ENCODE data around the gene HIKESHI.

The HIKESHI gene

DNA sequence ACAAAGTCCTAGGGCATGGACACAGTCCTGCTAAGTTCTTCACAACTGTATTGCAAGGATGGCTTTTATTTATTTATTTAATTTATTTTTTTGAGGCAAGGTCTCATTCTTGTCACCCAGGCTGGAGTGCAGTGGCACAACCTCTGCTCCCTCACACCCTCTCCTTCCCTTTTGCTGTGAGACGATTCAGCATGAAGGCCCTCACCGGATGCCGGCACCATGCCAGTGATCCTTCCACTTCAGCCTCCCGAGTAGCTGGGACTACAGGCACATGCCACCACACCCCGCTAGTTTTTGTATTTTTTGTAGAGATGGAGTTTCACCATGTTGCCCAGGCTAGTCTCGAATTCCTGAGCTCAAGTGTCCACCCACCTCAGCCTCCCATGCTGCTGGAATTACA, 39.7 kb upstream of the HIKESHI start:
- DNase-seq (ENCODE audit: low read depth): no peak
- no peak overlapping the region for H3K4me3 ChIP-seq (ENCODE audit: low read depth, low read length)
- TF ChIP-seq, protein P1, sequence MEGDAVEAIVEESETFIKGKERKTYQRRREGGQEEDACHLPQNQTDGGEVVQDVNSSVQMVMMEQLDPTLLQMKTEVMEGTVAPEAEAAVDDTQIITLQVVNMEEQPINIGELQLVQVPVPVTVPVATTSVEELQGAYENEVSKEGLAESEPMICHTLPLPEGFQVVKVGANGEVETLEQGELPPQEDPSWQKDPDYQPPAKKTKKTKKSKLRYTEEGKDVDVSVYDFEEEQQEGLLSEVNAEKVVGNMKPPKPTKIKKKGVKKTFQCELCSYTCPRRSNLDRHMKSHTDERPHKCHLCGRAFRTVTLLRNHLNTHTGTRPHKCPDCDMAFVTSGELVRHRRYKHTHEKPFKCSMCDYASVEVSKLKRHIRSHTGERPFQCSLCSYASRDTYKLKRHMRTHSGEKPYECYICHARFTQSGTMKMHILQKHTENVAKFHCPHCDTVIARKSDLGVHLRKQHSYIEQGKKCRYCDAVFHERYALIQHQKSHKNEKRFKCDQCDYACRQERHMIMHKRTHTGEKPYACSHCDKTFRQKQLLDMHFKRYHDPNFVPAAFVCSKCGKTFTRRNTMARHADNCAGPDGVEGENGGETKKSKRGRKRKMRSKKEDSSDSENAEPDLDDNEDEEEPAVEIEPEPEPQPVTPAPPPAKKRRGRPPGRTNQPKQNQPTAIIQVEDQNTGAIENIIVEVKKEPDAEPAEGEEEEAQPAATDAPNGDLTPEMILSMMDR (IDR thresholded peaks at IDR 0.05; ENCODE audit: low read depth, low read length, missing control alignments): no peak
- in situ Hi-C loops (cut with HindIII; ENCODE audit: low sequenced_read_pairs): no loop called here

DNA sequence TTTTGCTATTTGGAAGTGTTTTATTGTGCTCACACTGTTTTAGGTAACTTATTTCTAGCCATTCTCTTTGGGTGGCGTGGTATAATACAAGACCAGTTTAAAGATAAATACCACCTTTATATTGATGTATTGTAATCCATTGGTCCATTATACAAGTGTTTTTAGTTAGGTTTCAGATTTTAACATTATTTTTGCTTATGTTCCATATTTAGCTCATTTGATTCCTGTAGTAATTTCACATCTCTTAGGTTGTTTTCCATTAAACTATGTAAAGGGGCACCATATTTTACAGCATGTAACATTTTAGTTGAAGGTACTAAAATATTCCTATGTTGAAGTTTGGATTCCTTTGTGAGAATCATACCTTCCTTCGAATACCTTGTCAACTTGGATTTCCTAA, 37.4 kb upstream of the HIKESHI start:
- TF ChIP-seq, protein P1 (IDR thresholded peaks at IDR 0.05; ENCODE audit: low read depth, low read length, missing control alignments): no peak

DNA sequence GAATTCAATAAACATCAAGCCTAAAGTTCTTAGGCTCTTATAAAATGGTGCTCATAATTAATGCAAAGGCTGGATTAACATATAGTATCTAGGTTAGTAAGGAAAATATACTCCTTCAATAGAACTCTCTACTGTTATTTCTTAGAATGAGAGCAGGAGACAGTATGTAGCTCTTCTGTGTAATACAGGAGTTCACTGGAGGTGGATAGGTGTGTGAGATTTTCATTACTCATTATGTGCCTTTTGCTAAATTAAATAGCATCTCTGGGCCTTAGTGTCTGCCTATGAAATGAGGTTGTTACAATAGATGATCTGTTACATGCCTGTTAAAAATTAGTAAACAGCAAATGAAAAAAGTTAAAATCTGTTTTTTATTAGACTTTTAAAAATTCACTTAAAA, 36.8 kb upstream of the HIKESHI start:
- in situ Hi-C loops (cut with HindIII; ENCODE audit: low sequenced_read_pairs): no loop called here
- DNase-seq (ENCODE audit: low read depth): no peak
- TF ChIP-seq, protein P1 (IDR thresholded peaks at IDR 0.05; ENCODE audit: low read depth, low read length, missing control alignments): no peak
- no peak overlapping the region for H3K4me3 ChIP-seq (ENCODE audit: low read depth, low read length)

More for the DNA sequence above, 37.4 kb upstream of the HIKESHI start:
- no peak overlapping the region for H3K4me3 ChIP-seq (ENCODE audit: low read depth, low read length)
- no peak for DNase-seq (ENCODE audit: low read depth)
- in situ Hi-C loops (cut with HindIII; ENCODE audit: low sequenced_read_pairs): no loop called here

DNA sequence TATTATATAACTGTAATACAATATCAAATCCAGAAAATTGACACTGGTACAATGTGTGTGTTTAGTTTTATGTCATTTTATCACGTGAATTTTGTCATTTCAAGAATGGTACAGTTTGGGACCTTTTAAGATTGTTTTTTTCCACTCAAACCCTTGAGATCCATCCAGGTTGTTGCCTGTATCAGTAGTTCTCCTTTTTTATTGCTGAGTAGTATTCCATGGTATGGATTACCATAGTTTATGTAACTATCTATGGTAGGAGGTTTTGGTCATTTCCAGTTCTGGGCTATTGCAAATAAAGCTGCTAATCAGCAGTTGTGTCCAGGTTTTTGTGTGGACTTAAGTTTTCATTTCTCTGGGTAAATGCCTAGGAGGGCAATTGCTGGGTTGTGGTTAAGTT, 32.4 kb upstream of the HIKESHI start:
- TF ChIP-seq, protein P1 (IDR thresholded peaks at IDR 0.05; ENCODE audit: low read depth, low read length, missing control alignments): no peak
- in situ Hi-C loops (cut with HindIII; ENCODE audit: low sequenced_read_pairs): no loop called here

DNA sequence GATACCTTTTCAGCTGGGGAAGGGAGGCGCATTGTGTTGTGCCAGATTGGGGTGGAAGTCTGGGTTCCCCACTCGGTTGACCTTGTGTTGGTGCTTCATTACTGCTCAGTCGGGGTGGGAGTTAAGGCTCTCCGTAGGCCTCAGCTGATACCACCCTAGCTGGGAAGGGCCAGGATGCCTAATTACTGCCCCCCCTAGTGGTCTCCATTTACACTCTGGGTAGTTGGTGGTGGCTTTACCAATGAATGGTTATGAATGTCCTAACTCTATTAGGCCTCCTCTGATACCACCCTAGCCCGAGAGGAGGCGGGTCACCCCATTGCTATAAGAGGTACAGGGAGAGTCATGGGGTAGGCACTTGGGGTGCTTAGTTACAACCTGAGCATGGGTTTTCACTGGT, 27.5 kb upstream of the HIKESHI start:
- no peak overlapping the region for H3K4me3 ChIP-seq (ENCODE audit: low read depth, low read length)
- DNase-seq (ENCODE audit: low read depth): no peak
- in situ Hi-C loops (cut with HindIII; ENCODE audit: low sequenced_read_pairs): no loop called here
- TF ChIP-seq, protein P1 (IDR thresholded peaks at IDR 0.05; ENCODE audit: low read depth, low read length, missing control alignments): no peak

More for the DNA sequence above, 32.4 kb upstream of the HIKESHI start:
- DNase-seq (ENCODE audit: low read depth): no peak
- H3K4me3 ChIP-seq (ENCODE audit: low read depth, low read length): no peak overlapping the region

DNA sequence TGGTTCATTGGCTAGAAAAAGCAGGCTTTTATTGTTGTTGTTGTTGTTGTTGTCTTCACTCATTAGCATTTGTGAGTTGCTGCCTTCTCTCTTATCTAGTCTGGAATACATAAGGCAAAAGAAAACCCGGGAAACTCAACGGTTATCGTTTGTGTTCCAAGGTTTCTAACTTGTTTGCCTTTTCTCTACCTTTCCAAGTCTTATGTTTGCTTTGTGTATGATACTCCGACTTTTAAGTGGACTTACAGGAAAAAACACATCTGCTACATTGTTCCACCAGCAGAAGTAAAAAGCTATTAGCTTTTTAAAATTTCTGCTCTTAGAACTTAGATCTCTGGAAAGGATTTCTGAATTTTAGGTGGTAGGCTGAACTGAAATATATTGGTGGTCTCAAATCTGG, 27.0 kb upstream of the HIKESHI start:
- TF ChIP-seq, protein P1 (IDR thresholded peaks at IDR 0.05; ENCODE audit: low read depth, low read length, missing control alignments): no peak
- in situ Hi-C loops (cut with HindIII; ENCODE audit: low sequenced_read_pairs): no loop called here
- H3K4me3 ChIP-seq (ENCODE audit: low read depth, low read length): no peak overlapping the region
- no peak for DNase-seq (ENCODE audit: low read depth)

Data from astrocyte of the cerebellum (primary cell).